ENCODE results near the gene CD300LG. TPM values are rescaled to one million over a fixed set of nuclear protein-coding genes. Genes with fewer than 3 reads are reported as not detected.

The CD300LG gene
- total and polyA plus RNA-seq, 8 donors: 0.29 to 3.7 (median 0.92) TPM; not detected in 1

GRCh38 chr17:43877451-43878155 lies 30.6 kb downstream of the CD300LG start:
- no peak overlapping the region for H3K4me3 ChIP-seq
- 92 to 98% (median 95%) methylated on average over 4 to 10 of the region's 10 CpGs for WGBS, 5 donors
- H3K4me1 ChIP-seq: peaks cover 0 to 30% (median 5%) of the 10 kb centered on the region in 4 donors
- H3K9me3 ChIP-seq: no peaks in the 10 kb centered on the region
- DNase-seq: no peak
- no peaks in the 10 kb centered on the region for H3K27me3 ChIP-seq
- TF ChIP-seq POLR2AphosphoS5 (IDR thresholded peaks at IDR 0.05) (no peak), EP300 (IDR thresholded peaks at IDR 0.05) (no peak), POLR2A (IDR thresholded peaks at IDR 0.05) (no peak)
- TF ChIP-seq, protein P1, sequence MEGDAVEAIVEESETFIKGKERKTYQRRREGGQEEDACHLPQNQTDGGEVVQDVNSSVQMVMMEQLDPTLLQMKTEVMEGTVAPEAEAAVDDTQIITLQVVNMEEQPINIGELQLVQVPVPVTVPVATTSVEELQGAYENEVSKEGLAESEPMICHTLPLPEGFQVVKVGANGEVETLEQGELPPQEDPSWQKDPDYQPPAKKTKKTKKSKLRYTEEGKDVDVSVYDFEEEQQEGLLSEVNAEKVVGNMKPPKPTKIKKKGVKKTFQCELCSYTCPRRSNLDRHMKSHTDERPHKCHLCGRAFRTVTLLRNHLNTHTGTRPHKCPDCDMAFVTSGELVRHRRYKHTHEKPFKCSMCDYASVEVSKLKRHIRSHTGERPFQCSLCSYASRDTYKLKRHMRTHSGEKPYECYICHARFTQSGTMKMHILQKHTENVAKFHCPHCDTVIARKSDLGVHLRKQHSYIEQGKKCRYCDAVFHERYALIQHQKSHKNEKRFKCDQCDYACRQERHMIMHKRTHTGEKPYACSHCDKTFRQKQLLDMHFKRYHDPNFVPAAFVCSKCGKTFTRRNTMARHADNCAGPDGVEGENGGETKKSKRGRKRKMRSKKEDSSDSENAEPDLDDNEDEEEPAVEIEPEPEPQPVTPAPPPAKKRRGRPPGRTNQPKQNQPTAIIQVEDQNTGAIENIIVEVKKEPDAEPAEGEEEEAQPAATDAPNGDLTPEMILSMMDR (IDR thresholded peaks at IDR 0.05): no peak
- intact Hi-C loops (cut with DNase I; ENCODE audit: low total_unique reads): no loop called here
- peaks cover 0 to 48% (median 24%) of the 10 kb centered on the region in 4 donors for H3K36me3 ChIP-seq
- H3K27ac ChIP-seq: no peak overlapping the region

DNA sequence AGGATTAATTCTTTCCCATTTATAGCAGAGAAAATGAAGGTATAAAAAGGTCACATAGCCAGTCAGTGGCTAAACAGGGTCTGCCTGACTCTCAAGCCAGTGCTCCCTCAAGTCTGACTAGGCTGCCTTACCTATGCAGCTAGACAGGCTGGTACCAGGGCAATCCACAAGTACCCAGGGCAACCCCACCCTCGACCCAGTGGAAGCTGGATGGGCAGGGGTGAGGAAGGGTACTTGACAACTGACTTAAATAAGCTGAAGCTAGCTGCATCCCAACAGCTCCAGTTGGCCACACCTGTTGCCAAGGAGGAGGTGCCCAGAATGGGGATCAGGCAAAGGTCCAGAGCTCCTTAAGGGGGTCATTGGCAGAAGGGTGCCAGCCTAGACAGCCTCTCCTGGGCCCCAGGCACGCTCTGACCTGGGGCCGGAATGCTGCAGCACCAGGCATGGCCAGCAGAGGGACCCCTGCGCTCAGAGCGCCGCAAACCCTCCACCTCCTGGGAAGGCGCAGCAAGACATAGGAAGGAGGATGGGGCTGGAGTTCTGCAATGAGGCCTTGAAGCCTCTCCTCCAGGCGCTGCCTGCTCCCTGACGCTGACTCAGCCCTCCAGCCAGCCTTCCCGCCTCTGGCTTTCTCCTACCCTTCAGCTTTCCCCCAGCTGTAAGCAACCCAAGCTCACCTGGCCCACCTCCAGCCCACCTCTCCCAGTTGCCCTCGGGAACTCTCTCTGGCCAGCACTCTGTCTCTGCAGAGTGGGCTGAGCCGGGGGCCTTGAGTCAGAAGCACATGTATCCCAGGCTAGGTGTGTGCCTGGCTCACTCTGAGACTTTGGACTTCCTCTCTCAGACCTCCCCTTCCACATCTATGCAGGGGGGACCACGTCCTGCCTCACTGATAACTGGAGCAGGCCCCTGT lies 31.5 kb downstream of the CD300LG start:
- Histone ChIP-seq H3K27me3 (no peaks in the 10 kb centered on the region), H3K9me3 (no peaks in the 10 kb centered on the region), H3K4me3 (no peak overlapping the region), H3K36me3 (peaks cover 0 to 58% (median 27%) of the 10 kb centered on the region in 4 donors), H3K27ac (no peak overlapping the region), H3K4me1 (peaks cover 0 to 29% (median 5%) of the 10 kb centered on the region in 4 donors)
- 17 to 25% (median 19%) methylated on average over 9 to 13 of the region's 13 CpGs for WGBS, 5 donors
- intact Hi-C loops (cut with DNase I; ENCODE audit: low total_unique reads): no loop called here
- TF ChIP-seq EP300 (IDR thresholded peaks at IDR 0.05) (no peak), POLR2A (IDR thresholded peaks at IDR 0.05) (no peak), POLR2AphosphoS5 (IDR thresholded peaks at IDR 0.05) (peak in 1 of 3 donors; percentile 35)
- TF ChIP-seq, protein P1 (IDR thresholded peaks at IDR 0.05): peak in 6 of 7 experiments; percentile 47 to 98 (median 90)
- DNase-seq: peak; percentile 75 to 92

DNA sequence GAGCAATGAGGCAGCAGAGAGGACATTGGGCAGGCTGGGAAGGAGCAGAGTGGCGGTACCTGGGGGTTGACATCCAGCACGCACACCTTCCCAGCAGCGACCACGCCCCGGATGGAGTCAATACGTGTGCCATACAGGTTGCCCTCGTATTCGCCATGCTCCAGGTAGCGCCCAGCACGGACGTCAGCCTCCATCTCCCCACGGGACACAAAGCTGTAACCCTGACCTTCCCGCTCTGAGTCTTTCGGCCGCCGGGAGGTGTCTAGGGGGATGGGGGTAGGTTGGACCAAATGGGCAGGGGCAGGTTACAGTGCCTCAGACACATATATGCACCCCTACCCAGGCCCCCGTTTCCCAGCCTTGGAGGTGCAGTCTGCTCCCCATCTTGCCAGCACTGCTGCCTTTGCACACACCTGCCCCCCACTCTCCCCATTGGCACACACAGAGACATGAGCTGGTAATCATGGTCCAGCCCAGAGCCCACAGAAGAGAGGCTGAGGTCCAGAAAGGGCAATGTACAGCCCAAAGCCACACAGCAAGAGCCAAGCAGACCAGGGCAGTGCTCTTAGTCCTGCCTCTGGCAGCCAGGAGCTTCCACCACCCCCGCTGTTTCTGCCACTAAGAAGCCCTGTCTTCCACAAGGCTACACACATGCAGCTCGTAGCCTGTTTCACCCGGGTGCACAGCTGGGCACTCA lies 32.9 kb downstream of the CD300LG start:
- H3K4me1 ChIP-seq: peaks cover 0 to 17% (median 5%) of the 10 kb centered on the region in 4 donors
- TF ChIP-seq, protein P1 (IDR thresholded peaks at IDR 0.05): no peak
- TF ChIP-seq POLR2A (IDR thresholded peaks at IDR 0.05) (no peak), POLR2AphosphoS5 (IDR thresholded peaks at IDR 0.05) (no peak), EP300 (IDR thresholded peaks at IDR 0.05) (no peak)
- 83 to 90% (median 85%) methylated on average over 17 to 20 of the region's 20 CpGs for WGBS, 5 donors
- no peaks in the 10 kb centered on the region for H3K27me3 ChIP-seq
- peaks cover 0 to 60% (median 27%) of the 10 kb centered on the region in 4 donors for H3K36me3 ChIP-seq
- no peak for DNase-seq
- no peaks in the 10 kb centered on the region for H3K9me3 ChIP-seq
- no peak overlapping the region for H3K27ac ChIP-seq
- H3K4me3 ChIP-seq: no peak overlapping the region
- intact Hi-C loops (cut with DNase I; ENCODE audit: low total_unique reads): no loop called here

Data from stomach (tissue), 9 donors.